ENCODE data around the gene ZNF598.
A peak's percentile ranks its signal among the peaks of the same experiment; 100 is the strongest.

Gene ZNF598

DNA sequence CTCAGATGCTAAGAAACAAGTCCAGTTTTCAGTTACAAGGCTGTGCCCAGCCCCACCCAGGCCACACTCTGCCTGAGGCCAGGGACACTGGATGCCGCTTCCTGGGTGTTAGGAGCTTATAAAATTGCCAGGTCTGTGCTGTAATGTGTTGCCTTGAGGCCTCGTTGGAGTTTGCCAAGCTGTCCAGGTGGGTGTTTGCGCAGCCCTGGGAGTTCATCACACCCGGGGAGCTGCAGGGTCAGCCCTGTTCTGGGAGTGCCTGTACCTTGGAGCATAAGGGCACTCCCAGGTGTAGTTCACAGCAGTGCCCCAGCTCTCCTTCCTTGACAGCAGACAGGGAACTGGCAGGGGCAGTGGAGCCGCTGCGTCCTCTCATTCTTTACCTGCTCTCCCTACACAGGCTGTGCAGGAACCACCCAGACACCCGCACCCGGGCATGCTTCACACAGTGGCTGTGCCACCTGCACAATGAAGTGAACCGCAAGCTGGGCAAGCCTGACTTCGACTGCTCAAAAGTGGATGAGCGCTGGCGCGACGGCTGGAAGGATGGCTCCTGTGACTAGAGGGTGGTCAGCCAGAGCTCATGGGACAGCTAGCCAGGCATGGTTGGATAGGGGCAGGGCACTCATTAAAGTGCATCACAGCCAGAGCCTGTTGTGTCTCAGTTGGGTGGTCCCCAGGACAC, 24.0 kb downstream of the ZNF598 start:
- H3K4me3 Mint-ChIP-seq, result peak overlapping the region; percentile 88
- DNase-seq, result no peak
- H3K27ac Mint-ChIP-seq, result peak overlapping the region; percentile 68
- peaks cover 47% of the 10 kb centered on the region for H3K27me3 Mint-ChIP-seq
- peaks cover 26% of the 10 kb centered on the region for H3K36me3 Mint-ChIP-seq (ENCODE audit: low read depth)
- H3K4me1 Mint-ChIP-seq (ENCODE audit: low read depth), result peaks cover 23% of the 10 kb centered on the region
- no peaks in the 10 kb centered on the region for H3K9me3 Mint-ChIP-seq

DNA sequence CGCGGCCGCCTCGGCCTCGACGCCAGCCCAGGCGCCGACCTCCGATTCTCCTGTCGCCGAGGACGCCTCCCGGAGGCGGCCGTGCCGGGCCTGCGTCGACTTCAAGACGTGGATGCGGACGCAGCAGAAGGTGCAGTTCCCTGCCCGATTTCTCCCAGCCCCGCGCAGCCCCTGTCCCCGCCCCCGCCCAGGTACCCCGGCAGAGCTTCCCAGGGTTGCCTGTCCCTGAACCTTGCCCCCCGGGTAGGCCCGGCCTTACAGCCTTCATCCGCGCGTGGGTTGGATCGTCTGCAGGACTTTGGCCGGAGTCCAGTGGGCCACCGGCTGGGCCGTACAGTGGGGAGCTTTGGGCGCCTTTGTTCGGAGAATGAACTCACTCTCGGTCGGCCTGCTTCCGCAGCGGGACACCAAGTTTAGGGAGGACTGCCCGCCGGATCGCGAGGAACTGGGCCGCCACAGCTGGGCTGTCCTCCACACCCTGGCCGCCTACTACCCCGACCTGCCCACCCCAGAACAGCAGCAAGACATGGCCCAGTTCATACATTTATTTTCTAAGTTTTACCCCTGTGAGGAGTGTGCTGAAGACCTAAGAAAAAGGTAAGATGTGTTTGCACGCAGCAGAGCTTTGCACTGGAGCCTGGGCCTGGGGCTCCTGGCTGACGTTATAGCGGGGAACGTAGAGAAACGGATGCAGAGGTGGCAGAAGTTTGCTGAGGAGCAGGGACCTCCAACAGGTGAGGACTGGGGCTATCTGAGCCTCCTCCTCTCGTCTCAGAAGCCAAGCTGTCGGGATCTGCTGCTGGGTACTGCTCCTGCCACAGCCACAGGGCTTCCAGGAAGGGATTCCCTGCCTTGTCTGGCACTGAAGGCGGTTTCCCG, 25.0 kb downstream of the ZNF598 start:
- peaks cover 26% of the 10 kb centered on the region for H3K36me3 Mint-ChIP-seq (ENCODE audit: low read depth)
- DNase-seq, result no peak
- H3K27ac Mint-ChIP-seq, result peak overlapping the region; percentile 68
- H3K4me1 Mint-ChIP-seq (ENCODE audit: low read depth), result peaks cover 20% of the 10 kb centered on the region
- peaks cover 52% of the 10 kb centered on the region for H3K27me3 Mint-ChIP-seq
- no peaks in the 10 kb centered on the region for H3K9me3 Mint-ChIP-seq
- peak overlapping the region; percentile 88 for H3K4me3 Mint-ChIP-seq

DNA sequence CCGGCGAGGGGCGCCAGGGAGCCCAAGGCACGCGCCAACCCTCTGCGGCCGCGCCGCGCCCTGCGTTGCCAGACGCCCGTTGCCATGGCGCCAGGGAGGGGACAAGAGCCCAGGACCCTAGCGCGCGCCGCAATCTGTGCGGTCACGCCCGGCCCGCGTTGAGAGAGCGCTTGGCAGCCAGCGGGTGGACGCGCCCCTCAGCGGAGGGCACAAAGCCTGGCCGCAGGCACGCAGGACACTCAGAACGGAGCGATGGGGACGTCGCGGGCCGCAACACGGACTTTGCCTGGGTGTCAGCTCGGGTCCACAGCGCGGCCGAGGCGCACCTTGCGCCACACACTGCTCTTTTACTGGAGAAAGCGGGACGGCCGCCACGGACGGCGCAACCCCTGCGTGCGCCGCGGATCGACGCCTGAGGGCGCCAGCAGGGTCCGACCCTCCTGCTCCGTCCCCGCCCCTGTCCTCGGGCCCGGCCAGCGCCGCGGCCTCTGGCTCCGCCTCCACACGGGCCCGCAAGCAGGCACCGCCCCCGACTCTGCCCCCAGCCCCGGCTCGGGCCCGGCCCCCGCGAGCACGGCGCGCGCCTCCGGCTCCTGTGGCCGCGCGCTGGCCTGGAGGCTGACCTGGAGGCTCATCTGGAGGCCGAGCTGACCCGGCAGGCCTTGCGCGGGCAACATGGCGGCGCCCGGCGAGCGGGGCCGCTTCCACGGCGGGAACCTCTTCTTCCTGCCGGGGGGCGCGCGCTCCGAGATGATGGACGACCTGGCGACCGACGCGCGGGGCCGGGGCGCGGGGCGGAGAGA, 25.9 kb downstream of the ZNF598 start, which contains the start of gene GFER:
TSS of gene GFER (plus strand) at position 650 of the 803 bp plus-strand sequence. CDS start at position 676, 26 bp downstream.
- H3K27me3 Mint-ChIP-seq, result peaks cover 47% of the 10 kb centered on the region

DNA sequence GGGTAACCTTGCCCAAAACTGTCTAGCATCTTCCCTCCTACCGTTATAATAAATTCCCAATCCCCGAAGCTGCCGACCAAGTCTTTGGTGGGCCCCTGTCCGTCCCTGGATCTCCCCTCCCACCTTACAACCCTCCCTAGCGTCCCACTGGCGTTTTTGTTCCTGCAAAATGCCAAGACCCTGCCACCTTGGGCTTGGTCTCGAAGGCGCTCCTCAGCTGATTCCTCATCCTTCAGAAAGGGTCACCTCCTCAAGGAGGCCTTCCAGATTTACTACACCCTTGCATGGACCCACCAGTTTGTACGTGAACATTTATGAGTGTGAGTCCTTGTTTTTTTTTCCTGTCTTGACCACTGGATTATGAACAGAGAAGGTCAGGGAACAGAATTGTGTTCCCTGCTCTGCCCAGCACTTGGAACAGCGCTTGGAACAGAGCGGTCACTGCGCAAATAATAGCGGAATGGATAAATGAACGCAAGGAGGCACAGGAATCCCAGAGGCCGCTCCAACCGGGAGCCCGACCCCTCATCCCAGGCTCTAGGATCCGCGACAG, 26.6 kb downstream of the ZNF598 start:
- Mint-ChIP-seq H3K36me3 (ENCODE audit: low read depth) (peaks cover 33% of the 10 kb centered on the region), H3K9me3 (no peaks in the 10 kb centered on the region), H3K4me3 (peak overlapping the region; percentile 70), H3K27me3 (peaks cover 43% of the 10 kb centered on the region), H3K4me1 (ENCODE audit: low read depth) (peaks cover 20% of the 10 kb centered on the region), H3K27ac (no peak overlapping the region)
- no peak for DNase-seq

More for the DNA sequence above, 25.9 kb downstream of the ZNF598 start, which contains the start of gene GFER:
- Mint-ChIP-seq H3K9me3 (no peaks in the 10 kb centered on the region), H3K36me3 (ENCODE audit: low read depth) (peaks cover 28% of the 10 kb centered on the region), H3K27ac (peak within 1 kb of the TSS; percentile 68), H3K4me3 (peak within 1 kb of the TSS; percentile 88), H3K4me1 (ENCODE audit: low read depth) (peaks cover 20% of the 10 kb centered on the region)
- DNase-seq, result peak; percentile 85

DNA sequence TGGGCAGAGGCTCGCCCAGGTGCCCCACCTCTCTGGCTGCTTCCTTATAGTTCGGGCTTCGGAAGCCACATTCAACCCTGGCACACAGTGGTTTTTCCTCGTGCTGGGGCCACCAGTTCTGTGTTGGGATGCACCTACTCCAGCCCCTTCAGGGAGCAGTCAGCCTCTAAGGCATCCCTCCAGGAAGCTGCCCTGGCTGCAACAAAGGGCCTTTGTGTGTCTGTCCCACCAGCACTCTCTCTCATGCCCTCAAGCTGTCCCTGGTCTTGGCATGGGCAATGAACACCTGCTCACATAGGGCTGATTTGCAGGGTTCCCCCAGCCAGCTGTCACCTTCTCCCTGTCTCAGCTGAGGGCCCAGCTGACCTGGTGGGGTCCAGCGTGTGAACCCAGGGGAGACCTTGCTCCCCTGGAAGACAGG, 27.6 kb downstream of the ZNF598 start:
- Mint-ChIP-seq H3K36me3 (ENCODE audit: low read depth) (peaks cover 43% of the 10 kb centered on the region), H3K27ac (no peak overlapping the region), H3K9me3 (no peaks in the 10 kb centered on the region), H3K27me3 (peaks cover 39% of the 10 kb centered on the region), H3K4me1 (ENCODE audit: low read depth) (peaks cover 20% of the 10 kb centered on the region), H3K4me3 (no peak overlapping the region)
- DNase-seq, result no peak

DNA sequence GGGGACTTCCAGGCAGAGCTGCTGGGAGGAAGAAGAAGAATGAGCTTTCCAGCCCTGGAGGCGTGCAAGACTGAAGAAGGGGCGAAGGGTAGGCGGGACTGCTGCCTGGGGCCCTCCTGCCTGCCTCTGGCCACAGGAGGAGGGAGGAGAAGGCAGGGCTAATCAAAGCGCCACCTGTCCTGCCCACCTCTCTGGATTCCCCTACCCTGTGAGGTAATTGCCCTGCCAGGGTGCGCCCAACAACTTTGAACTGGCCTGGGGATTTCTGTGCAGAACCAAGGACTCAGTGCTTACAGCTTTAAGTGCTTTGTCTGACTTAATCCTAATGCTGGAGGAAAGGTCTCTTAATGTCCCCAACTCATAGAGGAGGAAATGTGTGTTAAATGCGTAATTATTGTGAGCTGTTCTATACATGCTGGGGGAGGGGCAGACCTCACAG, 28.2 kb downstream of the ZNF598 start, which contains the start of gene NOXO1:
TSS of gene NOXO1 (minus strand) at position 72 of the 439 bp plus-strand sequence. CDS start 290 bp downstream, outside the sequence.
- peaks cover 20% of the 10 kb centered on the region for H3K4me1 Mint-ChIP-seq (ENCODE audit: low read depth)
- peak within 1 kb of the TSS; percentile 66 for H3K27ac Mint-ChIP-seq
- no peaks in the 10 kb centered on the region for H3K9me3 Mint-ChIP-seq
- peaks cover 39% of the 10 kb centered on the region for H3K27me3 Mint-ChIP-seq
- H3K36me3 Mint-ChIP-seq (ENCODE audit: low read depth), result peaks cover 43% of the 10 kb centered on the region
- H3K4me3 Mint-ChIP-seq, result no peak within 1 kb of the TSS
- no peak for DNase-seq

DNA sequence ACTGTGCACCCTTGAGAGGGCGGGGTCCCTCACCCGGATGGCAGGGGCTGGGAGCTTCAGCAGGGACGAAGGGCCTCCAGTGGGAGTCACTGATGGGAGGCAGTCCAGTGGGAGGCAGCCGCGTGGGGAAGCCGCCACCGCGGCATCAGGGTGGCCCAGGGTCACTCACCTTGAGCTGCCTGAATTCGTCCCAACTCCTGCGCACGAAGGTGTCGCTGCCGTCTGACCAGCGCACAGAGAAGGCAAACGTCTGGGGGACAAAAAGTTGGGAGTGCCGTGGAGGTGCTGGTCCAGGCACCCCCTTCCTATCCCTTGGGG, 28.9 kb downstream of the ZNF598 start:
- DNase-seq, result no peak
- Mint-ChIP-seq H3K36me3 (ENCODE audit: low read depth) (peaks cover 43% of the 10 kb centered on the region), H3K4me1 (ENCODE audit: low read depth) (peaks cover 20% of the 10 kb centered on the region), H3K9me3 (no peaks in the 10 kb centered on the region), H3K27me3 (peaks cover 39% of the 10 kb centered on the region), H3K27ac (no peak overlapping the region), H3K4me3 (no peak overlapping the region)

DNA sequence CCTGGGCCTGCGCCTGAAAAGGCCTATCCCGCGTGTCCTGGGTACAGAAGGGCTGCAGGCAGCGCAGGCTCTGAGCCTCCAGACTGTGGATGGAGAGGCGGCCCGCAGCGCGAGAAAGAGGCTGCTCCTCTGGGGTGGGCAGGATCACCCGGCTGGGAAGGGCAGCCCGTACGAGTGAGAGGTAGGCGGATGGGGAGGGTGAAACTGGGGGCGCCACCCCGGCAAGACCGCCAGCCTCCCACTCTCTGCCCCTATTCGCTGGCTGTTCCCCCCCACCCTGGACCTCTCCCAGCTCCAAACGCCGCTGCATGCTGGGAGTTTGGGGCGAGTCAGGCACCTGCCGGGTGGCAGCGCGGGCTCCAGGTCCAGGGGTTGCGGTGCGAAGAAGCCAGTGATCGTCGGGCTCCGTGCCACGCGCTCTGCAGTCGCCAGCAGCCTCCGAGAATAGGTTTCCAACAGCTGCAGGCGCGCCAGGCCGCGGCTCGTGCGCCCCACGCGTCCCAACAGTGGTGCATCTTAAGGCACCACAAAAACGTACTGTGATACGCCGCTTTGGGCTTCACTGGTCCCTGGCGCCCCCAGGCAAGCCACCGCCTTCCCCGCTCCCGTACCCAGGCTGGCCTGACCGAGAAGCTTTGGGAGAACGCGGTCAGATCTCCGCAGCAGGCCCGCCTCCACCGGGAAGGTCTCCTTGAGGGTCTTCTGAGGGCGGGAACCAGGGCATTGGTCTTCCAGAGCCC, 29.4 kb downstream of the ZNF598 start:
- Mint-ChIP-seq H3K36me3 (ENCODE audit: low read depth) (peaks cover 43% of the 10 kb centered on the region), H3K27ac (no peak overlapping the region), H3K4me1 (ENCODE audit: low read depth) (peaks cover 15% of the 10 kb centered on the region), H3K9me3 (no peaks in the 10 kb centered on the region), H3K4me3 (no peak overlapping the region), H3K27me3 (peaks cover 39% of the 10 kb centered on the region)
- DNase-seq, result peak; percentile 57

DNA sequence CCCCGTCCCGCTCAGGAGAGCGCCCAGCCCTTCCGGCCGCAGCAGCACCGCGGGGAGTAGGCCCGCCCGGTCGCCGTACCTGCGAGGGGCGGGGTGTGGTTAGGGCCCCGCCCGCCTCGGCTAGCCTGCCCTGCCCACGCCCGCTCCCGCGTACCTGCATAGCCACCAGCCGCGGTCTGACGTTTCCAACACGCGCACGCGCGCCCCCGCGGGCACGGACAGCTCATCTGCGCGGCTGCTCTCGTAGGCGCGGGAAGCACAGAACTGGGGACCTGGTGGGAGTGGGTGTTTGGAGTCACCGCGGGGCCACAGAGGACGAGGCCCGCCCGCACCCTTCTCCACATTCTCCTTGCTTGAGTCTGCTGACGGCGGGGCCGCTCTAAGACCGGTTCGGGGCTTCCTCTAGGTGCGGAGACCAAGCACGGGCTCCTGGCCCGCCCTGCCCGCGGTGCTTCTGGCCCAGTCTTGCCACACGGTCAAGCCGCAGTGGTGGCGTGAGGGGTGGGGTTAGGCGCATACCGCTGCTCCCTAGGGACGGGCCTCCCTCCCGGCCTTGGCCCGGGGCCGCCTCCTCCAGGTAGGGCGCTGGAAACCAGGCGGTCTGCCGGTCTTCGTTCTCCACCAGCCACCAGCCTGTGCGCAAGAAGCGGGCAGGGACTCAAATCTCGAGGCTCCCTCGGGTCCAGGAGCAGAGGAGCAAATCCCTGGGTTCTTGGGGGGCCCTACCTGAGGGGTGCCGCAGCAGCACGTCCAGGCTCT, 30.2 kb downstream of the ZNF598 start:
- Mint-ChIP-seq H3K9me3 (no peaks in the 10 kb centered on the region), H3K27me3 (peaks cover 39% of the 10 kb centered on the region), H3K27ac (no peak overlapping the region), H3K4me3 (no peak overlapping the region), H3K4me1 (ENCODE audit: low read depth) (peaks cover 9% of the 10 kb centered on the region), H3K36me3 (ENCODE audit: low read depth) (peaks cover 44% of the 10 kb centered on the region)
- DNase-seq, result peak; percentile 69

DNA sequence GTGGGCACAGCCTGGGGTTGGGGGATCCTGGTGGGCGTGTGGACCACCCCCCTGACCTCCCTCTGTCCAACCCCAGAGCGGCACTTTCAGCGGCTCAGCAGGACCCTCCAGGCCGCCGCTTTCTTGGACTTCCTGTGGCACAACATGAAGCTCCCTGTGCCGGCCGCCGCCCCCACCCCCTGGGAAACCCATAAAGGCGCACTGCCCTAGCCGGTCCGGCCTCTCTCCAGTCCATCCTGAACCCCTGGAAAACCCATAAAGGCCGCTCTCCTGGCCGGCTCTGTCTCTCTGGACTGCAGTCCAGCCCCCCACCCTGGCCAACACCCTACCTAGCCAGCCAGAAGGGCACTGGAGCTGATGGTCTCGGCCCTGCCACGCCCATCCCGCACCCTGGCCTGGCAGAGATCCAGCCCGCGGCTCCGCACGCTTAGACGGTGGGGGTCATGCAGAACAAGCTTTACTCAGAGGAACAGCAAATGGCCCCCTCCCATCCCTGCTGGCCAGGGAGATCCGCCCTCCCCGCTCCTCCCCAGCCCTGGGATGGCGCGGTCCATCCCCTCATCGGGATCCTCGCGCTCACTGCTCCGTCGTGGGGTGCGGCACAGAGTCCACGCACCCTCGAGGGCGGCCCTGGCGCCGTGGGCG, 31.0 kb downstream of the ZNF598 start:
- H3K4me3 Mint-ChIP-seq, result no peak overlapping the region
- H3K9me3 Mint-ChIP-seq, result no peaks in the 10 kb centered on the region
- H3K27ac Mint-ChIP-seq, result no peak overlapping the region

DNA sequence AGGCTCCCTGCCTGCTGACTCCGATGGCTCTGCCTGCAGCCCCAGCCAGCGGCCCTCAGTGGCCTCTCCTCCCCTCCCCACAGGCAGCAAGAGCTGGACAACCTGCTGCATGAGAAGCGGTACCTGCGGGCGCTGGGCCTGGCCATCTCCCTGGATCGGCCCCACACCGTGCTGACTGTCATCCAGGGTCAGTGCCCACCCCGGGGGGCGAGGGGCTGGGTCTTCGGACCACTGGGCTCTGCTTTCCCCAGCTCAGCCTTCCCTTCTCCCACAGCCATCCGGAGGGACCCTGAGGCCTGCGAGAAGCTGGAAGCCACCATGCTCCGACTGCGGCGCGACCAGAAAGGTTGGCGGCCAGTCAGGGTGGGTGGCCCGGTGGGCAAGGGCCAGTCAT, 31.7 kb downstream of the ZNF598 start:
- Mint-ChIP-seq H3K27ac (no peak overlapping the region), H3K4me1 (ENCODE audit: low read depth) (peaks cover 12% of the 10 kb centered on the region), H3K4me3 (no peak overlapping the region), H3K27me3 (peaks cover 34% of the 10 kb centered on the region), H3K9me3 (no peaks in the 10 kb centered on the region), H3K36me3 (ENCODE audit: low read depth) (peaks cover 58% of the 10 kb centered on the region)
- no peak for DNase-seq

More for the DNA sequence above, 31.0 kb downstream of the ZNF598 start:
- peaks cover 51% of the 10 kb centered on the region for H3K36me3 Mint-ChIP-seq (ENCODE audit: low read depth)
- no peak for DNase-seq
- peaks cover 9% of the 10 kb centered on the region for H3K4me1 Mint-ChIP-seq (ENCODE audit: low read depth)
- H3K27me3 Mint-ChIP-seq, result peaks cover 39% of the 10 kb centered on the region

DNA sequence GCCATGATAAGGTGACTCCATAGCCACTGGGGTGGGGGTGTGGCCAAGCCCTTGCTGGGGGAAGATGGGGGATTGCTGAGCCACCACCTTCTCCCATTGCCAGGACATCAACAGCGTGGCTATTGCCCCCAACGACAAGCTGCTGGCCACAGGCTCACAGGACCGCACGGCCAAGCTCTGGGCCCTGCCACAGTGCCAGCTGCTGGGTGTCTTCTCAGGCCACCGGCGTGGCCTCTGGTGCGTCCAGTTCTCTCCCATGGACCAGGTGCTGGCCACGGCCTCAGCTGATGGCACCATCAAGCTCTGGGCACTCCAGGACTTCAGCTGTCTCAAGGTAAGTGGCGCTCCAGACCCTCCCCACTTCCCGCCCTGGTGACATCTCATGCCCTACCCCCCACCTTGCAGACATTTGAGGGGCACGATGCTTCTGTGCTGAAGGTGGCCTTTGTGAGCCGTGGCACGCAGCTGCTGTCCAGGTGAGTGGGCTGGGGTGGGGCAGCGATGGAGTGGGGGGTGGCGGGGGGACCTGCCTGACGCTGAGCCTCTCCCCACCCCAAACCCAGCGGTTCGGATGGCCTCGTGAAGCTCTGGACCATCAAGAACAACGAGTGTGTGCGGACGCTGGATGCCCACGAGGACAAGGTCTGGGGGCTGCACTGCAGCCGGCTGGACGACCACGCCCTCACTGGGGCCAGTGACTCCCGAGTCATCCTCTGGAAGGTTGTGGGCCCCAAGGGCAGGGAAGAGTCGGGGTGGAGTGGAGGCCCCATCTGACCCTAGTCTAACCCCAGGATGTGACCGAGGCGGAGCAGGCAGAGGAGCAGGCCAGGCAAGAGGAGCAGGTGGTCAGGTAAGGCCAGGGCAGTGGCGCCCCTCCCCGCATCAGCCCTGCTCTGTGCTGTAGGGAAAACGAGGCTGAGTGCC, 32.4 kb downstream of the ZNF598 start:
- peaks cover 63% of the 10 kb centered on the region for H3K36me3 Mint-ChIP-seq (ENCODE audit: low read depth)

More for the DNA sequence above, 32.4 kb downstream of the ZNF598 start:
- no peak for DNase-seq
- Mint-ChIP-seq H3K4me3 (no peak overlapping the region), H3K9me3 (no peaks in the 10 kb centered on the region), H3K4me1 (ENCODE audit: low read depth) (peaks cover 16% of the 10 kb centered on the region), H3K27ac (no peak overlapping the region), H3K27me3 (peaks cover 28% of the 10 kb centered on the region)

All from activated T-cell treated with anti-CD3 and anti-CD28 coated beads, Interleukin-2, amount 50 U/mL, for 24 hours (primary cell).